ENCODE results near the gene TCP11L1. TPM values are rescaled to one million over a fixed set of nuclear protein-coding genes. Genes with fewer than 3 reads are reported as not detected.

The TCP11L1 gene
- total and polyA plus RNA-seq, 4 donors: 3.1 to 19.8 (median 8.5) TPM

- Histone ChIP-seq H3K9me3 (ENCODE audit: control insufficient read depth in 4 of 4, insufficient read depth in 3 of 4, low read length in 3 of 4) (no peaks in the 10 kb centered on the region), H3K27ac (ENCODE audit: low read depth in 1 of 2, low read length in 1 of 2) (no peak overlapping the region), H3K9ac (ENCODE audit: insufficient read depth in 1 of 2, low read length in 2 of 2) (peak overlapping the region in 1 of 2 donors; percentile 85), H3K36me3 (ENCODE audit: control insufficient read depth in 4 of 4, insufficient read depth in 4 of 4, low read length in 4 of 4) (peaks cover 4 to 12% (median 7%) of the 10 kb centered on the region in 4 donors), H3K4me1 (ENCODE audit: control insufficient read depth in 5 of 5, insufficient read depth in 5 of 5, low read length in 5 of 5) (peaks cover 0 to 10% (median 7%) of the 10 kb centered on the region in 5 donors), H3K27me3 (ENCODE audit: control insufficient read depth in 3 of 3, insufficient read depth in 3 of 3, low read length in 2 of 3) (no peaks in the 10 kb centered on the region), H3K4me3 (no peak overlapping the region)
- WGBS, 2 donors: 64 to 69% methylated on average over 5 of the region's 5 CpGs
- DNase-seq (no peak), ATAC-seq (ENCODE audit: insufficient read depth, low FRiP score) (no peak)
- TF ChIP-seq CTCF (IDR thresholded peaks at IDR 0.05; ENCODE audit: control extremely low read depth, extremely low read depth): no peak
Measured at GRCh38 chr11:33040862-33041453, 1.6 kb downstream of the TCP11L1 start.

GRCh38 chr11:33043221-33043830 lies 4.0 kb downstream of the TCP11L1 start:
- Histone ChIP-seq H3K9me3 (ENCODE audit: control insufficient read depth in 4 of 4, insufficient read depth in 3 of 4, low read length in 3 of 4) (no peaks in the 10 kb centered on the region), H3K4me1 (ENCODE audit: control insufficient read depth in 5 of 5, insufficient read depth in 5 of 5, low read length in 5 of 5) (peaks cover 0 to 10% (median 7%) of the 10 kb centered on the region in 5 donors), H3K27ac (ENCODE audit: low read depth in 1 of 2, low read length in 1 of 2) (no peak overlapping the region), H3K36me3 (ENCODE audit: control insufficient read depth in 4 of 4, insufficient read depth in 4 of 4, low read length in 4 of 4) (peaks cover 4 to 14% (median 7%) of the 10 kb centered on the region in 4 donors), H3K4me3 (no peak overlapping the region), H3K9ac (ENCODE audit: insufficient read depth in 1 of 2, low read length in 2 of 2) (no peak overlapping the region), H3K27me3 (ENCODE audit: control insufficient read depth in 3 of 3, insufficient read depth in 3 of 3, low read length in 2 of 3) (no peaks in the 10 kb centered on the region)
- ATAC-seq (ENCODE audit: insufficient read depth, low FRiP score) (no peak), DNase-seq (no peak)
- TF ChIP-seq CTCF (IDR thresholded peaks at IDR 0.05; ENCODE audit: control extremely low read depth, extremely low read depth): no peak
- whole genome bisulfite sequencing, 2 donors: 83 to 86% methylated on average over 2 of the region's 2 CpGs

GRCh38 chr11:33044285-33044756 lies 4.9 kb downstream of the TCP11L1 start:
- Histone ChIP-seq H3K9me3 (ENCODE audit: control insufficient read depth in 4 of 4, insufficient read depth in 3 of 4, low read length in 3 of 4) (no peaks in the 10 kb centered on the region), H3K27ac (ENCODE audit: low read depth in 1 of 2, low read length in 1 of 2) (no peak overlapping the region), H3K4me1 (ENCODE audit: control insufficient read depth in 5 of 5, insufficient read depth in 5 of 5, low read length in 5 of 5) (peaks cover 0 to 10% (median 7%) of the 10 kb centered on the region in 5 donors), H3K36me3 (ENCODE audit: control insufficient read depth in 4 of 4, insufficient read depth in 4 of 4, low read length in 4 of 4) (peaks cover 4 to 17% (median 7%) of the 10 kb centered on the region in 4 donors), H3K4me3 (no peak overlapping the region), H3K9ac (ENCODE audit: insufficient read depth in 1 of 2, low read length in 2 of 2) (no peak overlapping the region), H3K27me3 (ENCODE audit: control insufficient read depth in 3 of 3, insufficient read depth in 3 of 3, low read length in 2 of 3) (no peaks in the 10 kb centered on the region)
- DNase-seq (no peak), ATAC-seq (ENCODE audit: insufficient read depth, low FRiP score) (no peak)
- TF ChIP-seq CTCF (IDR thresholded peaks at IDR 0.05; ENCODE audit: control extremely low read depth, extremely low read depth): no peak
- WGBS, 2 donors: 74 to 91% methylated on average over 4 of the region's 4 CpGs
